HG03064 (cell line): Measurements from ENCODE around the gene PMEPA1.

Experiments
- ATAC-seq: cut with Tn5 transposase; IDR thresholded peaks from one replicate; pipeline ENCODE4 v1.9.1; 2021; ENCODE audit warnings: low read depth; ENCODE audit not compliant: unreplicated experiment

PMEPA1 gene

GRCh38 chr20:57664924-57665588 lies 44.8 kb downstream of the PMEPA1 start:
- no peak for ATAC-seq

GRCh38 chr20:57664476-57664875 lies 45.3 kb downstream of the PMEPA1 start:
- ATAC-seq, result no peak

- no peak for ATAC-seq
Observed at GRCh38 chr20:57663681-57664451, 45.9 kb downstream of the PMEPA1 start.

GRCh38 chr20:57663241-57663640 lies 46.6 kb downstream of the PMEPA1 start:
- no peak for ATAC-seq

GRCh38 chr20:57662456-57663240 lies 47.2 kb downstream of the PMEPA1 start:
- no peak for ATAC-seq

- ATAC-seq, result no peak
Observed at GRCh38 chr20:57661746-57662455, 47.9 kb downstream of the PMEPA1 start.

- no peak for ATAC-seq
Observed at GRCh38 chr20:57660922-57661745, 48.7 kb downstream of the PMEPA1 start.

- no peak for ATAC-seq
Observed at GRCh38 chr20:57660181-57660921, 49.5 kb downstream of the PMEPA1 start.

- ATAC-seq, result no peak
Observed at GRCh38 chr20:57659517-57660180, 50.2 kb downstream of the PMEPA1 start.

GRCh38 chr20:57658833-57659516 lies 50.8 kb downstream of the PMEPA1 start:
- no peak for ATAC-seq

- ATAC-seq, result no peak
Observed at GRCh38 chr20:57658447-57658832, 51.4 kb downstream of the PMEPA1 start.

GRCh38 chr20:57657535-57658446 lies 52.0 kb downstream of the PMEPA1 start:
- no peak for ATAC-seq

GRCh38 chr20:57656821-57657534 lies 52.8 kb downstream of the PMEPA1 start:
- ATAC-seq, result no peak

GRCh38 chr20:57656252-57656820 lies 53.5 kb downstream of the PMEPA1 start:
- ATAC-seq, result no peak

GRCh38 chr20:57655809-57656155 lies 54.0 kb downstream of the PMEPA1 start:
- ATAC-seq, result no peak
